Measurements from ENCODE around the gene FUCA1.
"Not testable (repeated sequence)": the region's sequence is repeated elsewhere in the genome, so short reads cannot be mapped to it uniquely, and the experiment has no call there.

FUCA1 gene

GRCh38 chr1:23803674-23804073 lies 64.4 kb downstream of the FUCA1 start:
- DNase-seq (ENCODE audit: low spot score) (no peak), FAIRE-seq (no peak)

GRCh38 chr1:23802809-23803342 lies 65.2 kb downstream of the FUCA1 start:
- DNase-seq (ENCODE audit: low spot score); FAIRE-seq: not testable (repeated sequence)

- FAIRE-seq (no peak), DNase-seq (ENCODE audit: low spot score) (no peak)
Observed at GRCh38 chr1:23801876-23802275, 66.2 kb downstream of the FUCA1 start.

- DNase-seq (ENCODE audit: low spot score): no peak
- FAIRE-seq: no peak
Observed at GRCh38 chr1:23801338-23801748, 66.7 kb downstream of the FUCA1 start.

- DNase-seq (ENCODE audit: low spot score) (peak; percentile 98), FAIRE-seq (peak; percentile 98)
Observed at GRCh38 chr1:23800400-23801337, 67.4 kb downstream of the FUCA1 start, which contains the start of gene GALE. TSS of gene GALE (minus strand) at chr1:23800754. CDS start at chr1:23799007, 1,747 bp downstream.

- FAIRE-seq: peak; percentile 87
- peak; percentile 92 for DNase-seq (ENCODE audit: low spot score)
Observed at GRCh38 chr1:23799570-23800399, 68.3 kb downstream of the FUCA1 start.

- DNase-seq (ENCODE audit: low spot score): no peak
- no peak for FAIRE-seq
Observed at GRCh38 chr1:23799255-23799569, 68.9 kb downstream of the FUCA1 start.

GRCh38 chr1:23798662-23799142 lies 69.4 kb downstream of the FUCA1 start:
- FAIRE-seq (no peak), DNase-seq (ENCODE audit: low spot score) (no peak)

GRCh38 chr1:23797478-23798448 lies 70.3 kb downstream of the FUCA1 start:
- no peak for DNase-seq (ENCODE audit: low spot score)
- no peak for FAIRE-seq

GRCh38 chr1:23796466-23797271 lies 71.4 kb downstream of the FUCA1 start:
- DNase-seq (ENCODE audit: low spot score) (no peak), FAIRE-seq (no peak)

GRCh38 chr1:23795676-23796465 lies 72.2 kb downstream of the FUCA1 start:
- FAIRE-seq (no peak), DNase-seq (ENCODE audit: low spot score) (no peak)

Data from urothelium cell line (cell line).